HG03521 (cell line): ENCODE results near the gene OSBPL1A.

Experiments used
- ATAC-seq: cut with Tn5 transposase; IDR thresholded peaks from one replicate; pipeline ENCODE4 v1.9.1; 2021; ENCODE audit warnings: mild to moderate bottlenecking, moderate library complexity; ENCODE audit not compliant: unreplicated experiment

The OSBPL1A gene

GRCh38 chr18:24230766-24231165 lies 166.9 kb downstream of the OSBPL1A start:
- no peak for ATAC-seq

- ATAC-seq = no peak
These were observed 169.0 kb downstream of the OSBPL1A start for GRCh38 chr18:24228667-24229041.

GRCh38 chr18:24227977-24228666 lies 169.5 kb downstream of the OSBPL1A start:
- ATAC-seq = no peak

- no peak for ATAC-seq
These were observed 177.3 kb downstream of the OSBPL1A start for GRCh38 chr18:24220318-24220688.

- no peak for ATAC-seq
These were observed 177.9 kb downstream of the OSBPL1A start for GRCh38 chr18:24219561-24220317.

GRCh38 chr18:24214913-24215312 lies 182.7 kb downstream of the OSBPL1A start:
- no peak for ATAC-seq

- ATAC-seq = no peak
These were observed 183.5 kb downstream of the OSBPL1A start for GRCh38 chr18:24214144-24214543.

GRCh38 chr18:24212939-24213338 lies 184.7 kb downstream of the OSBPL1A start:
- ATAC-seq = no peak

- ATAC-seq = no peak
These were observed 188.1 kb downstream of the OSBPL1A start for GRCh38 chr18:24209558-24209957.

- no peak for ATAC-seq
These were observed 189.2 kb downstream of the OSBPL1A start for GRCh38 chr18:24208270-24209035.

GRCh38 chr18:24204904-24205303 lies 192.7 kb downstream of the OSBPL1A start:
- no peak for ATAC-seq

- ATAC-seq = no peak
These were observed 195.6 kb downstream of the OSBPL1A start for GRCh38 chr18:24201699-24202687.

- no peak for ATAC-seq
These were observed 196.9 kb downstream of the OSBPL1A start for GRCh38 chr18:24200494-24201290.

- ATAC-seq = no peak
These were observed 198.2 kb downstream of the OSBPL1A start for GRCh38 chr18:24199372-24199962.

- ATAC-seq = no peak
These were observed 199.2 kb downstream of the OSBPL1A start for GRCh38 chr18:24198461-24198860.

- ATAC-seq = no peak
These were observed 200.2 kb downstream of the OSBPL1A start for GRCh38 chr18:24197412-24197811.

GRCh38 chr18:24196764-24197163 lies 200.9 kb downstream of the OSBPL1A start:
- no peak for ATAC-seq

- ATAC-seq = no peak
These were observed 202.1 kb downstream of the OSBPL1A start for GRCh38 chr18:24195296-24196053.

- ATAC-seq = no peak
These were observed 207.0 kb downstream of the OSBPL1A start for GRCh38 chr18:24190590-24190989.
